Measurements from ENCODE around the gene PPIG.
"Not testable (repeated sequence)": the region's sequence is repeated elsewhere in the genome, so short reads cannot be mapped to it uniquely, and the experiment has no call there.

DNA sequence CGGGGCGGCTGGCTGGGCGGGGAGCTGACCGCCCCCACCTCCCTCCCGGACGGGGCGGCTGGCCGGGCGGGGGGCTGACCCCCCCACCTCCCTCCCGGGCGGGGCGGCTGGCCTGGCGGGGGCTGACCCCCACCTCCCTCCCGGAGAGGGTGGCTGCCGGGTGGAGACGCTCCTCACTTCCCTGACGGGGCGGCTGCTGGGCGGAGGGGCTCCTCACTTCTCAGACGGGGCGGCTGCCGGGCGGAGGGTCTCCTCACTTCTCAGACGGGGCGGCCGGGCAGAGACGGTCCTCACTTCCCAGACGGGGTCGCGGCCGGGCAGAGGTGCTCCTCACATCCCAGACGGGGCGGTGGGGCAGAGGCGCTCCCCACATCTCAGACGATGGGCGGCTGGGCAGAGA is 8.9 kb upstream of the PPIG start:
- TF ChIP-seq, protein P1, sequence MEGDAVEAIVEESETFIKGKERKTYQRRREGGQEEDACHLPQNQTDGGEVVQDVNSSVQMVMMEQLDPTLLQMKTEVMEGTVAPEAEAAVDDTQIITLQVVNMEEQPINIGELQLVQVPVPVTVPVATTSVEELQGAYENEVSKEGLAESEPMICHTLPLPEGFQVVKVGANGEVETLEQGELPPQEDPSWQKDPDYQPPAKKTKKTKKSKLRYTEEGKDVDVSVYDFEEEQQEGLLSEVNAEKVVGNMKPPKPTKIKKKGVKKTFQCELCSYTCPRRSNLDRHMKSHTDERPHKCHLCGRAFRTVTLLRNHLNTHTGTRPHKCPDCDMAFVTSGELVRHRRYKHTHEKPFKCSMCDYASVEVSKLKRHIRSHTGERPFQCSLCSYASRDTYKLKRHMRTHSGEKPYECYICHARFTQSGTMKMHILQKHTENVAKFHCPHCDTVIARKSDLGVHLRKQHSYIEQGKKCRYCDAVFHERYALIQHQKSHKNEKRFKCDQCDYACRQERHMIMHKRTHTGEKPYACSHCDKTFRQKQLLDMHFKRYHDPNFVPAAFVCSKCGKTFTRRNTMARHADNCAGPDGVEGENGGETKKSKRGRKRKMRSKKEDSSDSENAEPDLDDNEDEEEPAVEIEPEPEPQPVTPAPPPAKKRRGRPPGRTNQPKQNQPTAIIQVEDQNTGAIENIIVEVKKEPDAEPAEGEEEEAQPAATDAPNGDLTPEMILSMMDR (IDR thresholded peaks at IDR 0.05) = not testable (repeated sequence)
- TF ChIP-seq ZFX (IDR thresholded peaks at IDR 0.05; ENCODE audit: borderline replicate concordance) = not testable (repeated sequence)
